GM19023 (cell line): Measurements from ENCODE around the gene POLD2.
"Not testable (repeated sequence)": the region's sequence is repeated elsewhere in the genome, so short reads cannot be mapped to it uniquely, and the experiment has no call there.

Experiments
- ATAC-seq: cut with Tn5 transposase; IDR thresholded peaks from one replicate; pipeline ENCODE4 v1.9.1; 2021; ENCODE audit warnings: mild to moderate bottlenecking, moderate library complexity; ENCODE audit not compliant: unreplicated experiment

Gene POLD2

GRCh38 chr7:44139311-44140010 is 16.1 kb upstream of the POLD2 start:
- ATAC-seq, result no peak

DNA sequence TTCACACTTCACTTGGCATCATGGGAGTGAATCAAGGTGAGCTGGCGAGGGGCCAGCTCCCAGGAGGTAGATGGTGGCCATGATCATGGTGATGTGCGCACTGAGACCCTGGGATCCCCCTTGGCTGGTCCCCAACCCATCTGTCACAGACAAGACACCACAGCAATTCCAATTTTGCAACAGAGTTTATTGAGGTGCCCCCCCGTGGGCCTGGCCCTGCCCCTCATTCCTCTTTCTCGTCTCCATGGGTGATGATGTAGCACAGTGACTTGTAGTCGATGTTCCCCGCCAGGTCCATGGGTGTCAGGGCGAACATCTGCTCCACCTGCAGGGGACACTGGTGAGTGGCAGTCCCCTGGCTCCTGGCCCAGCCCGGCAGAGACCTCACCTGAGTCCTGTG is 15.3 kb upstream of the POLD2 start:
- no peak for ATAC-seq

GRCh38 chr7:44136731-44137130 is 13.4 kb upstream of the POLD2 start:
- ATAC-seq, result no peak

- no peak for ATAC-seq
Observed at GRCh38 chr7:44134943-44135628, 11.7 kb upstream of the POLD2 start.

- ATAC-seq, result no peak
Observed at GRCh38 chr7:44133295-44133694, 9.9 kb upstream of the POLD2 start.

DNA sequence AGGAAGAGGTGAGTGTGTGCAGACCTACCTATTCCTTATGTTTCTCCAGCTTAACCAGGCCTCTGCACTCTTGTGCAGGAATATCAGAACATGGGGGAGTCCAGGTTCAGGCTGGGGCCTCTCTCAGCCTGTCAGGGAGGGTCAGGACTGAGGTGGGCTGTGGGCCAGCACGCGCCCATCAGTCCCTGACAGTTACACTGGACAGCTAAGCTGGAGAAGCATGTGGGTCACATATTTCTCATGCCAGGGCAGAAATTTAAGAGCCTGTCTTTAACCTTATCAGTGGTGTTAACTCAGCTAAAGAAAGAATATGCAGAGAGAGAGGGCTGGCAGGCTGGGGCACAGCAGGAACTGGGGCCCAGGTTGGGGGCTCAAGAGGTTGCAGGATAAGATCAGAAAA is 8.7 kb upstream of the POLD2 start:
- no peak for ATAC-seq

DNA sequence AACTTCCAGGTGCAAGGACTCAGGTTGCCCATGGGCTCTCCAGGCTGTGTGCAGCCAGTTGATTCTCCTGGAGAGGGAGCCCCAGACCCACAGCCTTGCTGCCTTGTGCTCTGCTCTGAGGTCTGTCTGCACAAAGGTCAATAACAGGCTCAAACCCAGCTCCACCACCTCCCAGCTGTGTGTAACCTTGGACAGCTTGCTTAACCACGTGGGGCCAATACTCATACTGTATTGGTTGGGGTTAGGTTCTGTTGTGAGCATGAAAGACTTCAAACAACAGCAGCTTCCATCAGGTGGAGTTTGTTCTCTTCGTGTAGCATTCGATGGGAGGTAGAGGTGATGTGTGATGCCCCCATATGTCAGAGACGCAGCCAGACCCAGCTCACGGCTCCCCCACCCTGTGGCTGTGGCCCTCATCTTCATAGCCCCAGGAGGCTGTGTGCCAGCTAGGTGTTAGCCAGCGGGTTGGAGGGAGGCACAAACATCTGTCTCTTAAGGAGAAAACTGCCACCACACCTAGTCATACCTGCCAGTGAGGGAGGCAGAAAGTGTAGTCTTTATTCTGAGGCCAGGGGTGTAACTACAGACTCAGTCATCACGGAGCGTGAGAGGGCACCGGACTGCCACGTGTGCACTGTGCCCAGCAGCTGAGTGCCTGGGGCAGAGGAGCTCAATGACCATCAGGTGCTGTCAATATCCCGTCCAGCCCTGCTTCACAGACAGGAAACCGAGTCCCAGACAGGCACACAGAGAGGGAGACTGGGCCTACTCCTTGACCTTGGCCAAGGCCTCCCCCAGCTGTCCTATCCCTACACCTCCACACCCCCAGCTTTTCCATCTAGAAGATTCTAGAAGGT is 8.1 kb upstream of the POLD2 start:
- ATAC-seq, result no peak

GRCh38 chr7:44128721-44129582 is 5.6 kb upstream of the POLD2 start:
- ATAC-seq, result no peak

GRCh38 chr7:44127161-44127560 is 3.8 kb upstream of the POLD2 start:
- ATAC-seq, result no peak

- not testable (repeated sequence) for ATAC-seq
Observed at GRCh38 chr7:44126574-44126973, 3.2 kb upstream of the POLD2 start.

- ATAC-seq, result no peak
Observed at GRCh38 chr7:44124822-44125202, 1.5 kb upstream of the POLD2 start.

DNA sequence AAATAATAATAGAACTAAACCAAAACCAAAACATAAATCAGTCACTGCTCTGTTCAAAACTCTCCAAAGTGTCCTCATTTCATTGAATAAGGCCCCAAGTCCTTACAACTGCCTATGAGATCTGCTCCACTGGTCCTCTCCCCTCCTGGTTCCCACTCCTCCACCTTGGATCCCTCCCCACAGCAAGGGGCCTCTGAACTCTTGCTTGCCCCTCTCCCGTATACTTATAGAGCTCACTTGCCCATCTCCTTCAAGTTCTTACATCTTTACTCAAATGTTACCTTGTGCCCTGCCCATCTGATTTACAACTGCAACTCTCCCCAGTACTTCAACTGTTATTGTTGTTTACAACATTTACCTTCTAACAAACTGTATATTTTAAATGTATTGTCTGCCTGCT is 819 bp downstream of the POLD2 start:
- ATAC-seq, result no peak

DNA sequence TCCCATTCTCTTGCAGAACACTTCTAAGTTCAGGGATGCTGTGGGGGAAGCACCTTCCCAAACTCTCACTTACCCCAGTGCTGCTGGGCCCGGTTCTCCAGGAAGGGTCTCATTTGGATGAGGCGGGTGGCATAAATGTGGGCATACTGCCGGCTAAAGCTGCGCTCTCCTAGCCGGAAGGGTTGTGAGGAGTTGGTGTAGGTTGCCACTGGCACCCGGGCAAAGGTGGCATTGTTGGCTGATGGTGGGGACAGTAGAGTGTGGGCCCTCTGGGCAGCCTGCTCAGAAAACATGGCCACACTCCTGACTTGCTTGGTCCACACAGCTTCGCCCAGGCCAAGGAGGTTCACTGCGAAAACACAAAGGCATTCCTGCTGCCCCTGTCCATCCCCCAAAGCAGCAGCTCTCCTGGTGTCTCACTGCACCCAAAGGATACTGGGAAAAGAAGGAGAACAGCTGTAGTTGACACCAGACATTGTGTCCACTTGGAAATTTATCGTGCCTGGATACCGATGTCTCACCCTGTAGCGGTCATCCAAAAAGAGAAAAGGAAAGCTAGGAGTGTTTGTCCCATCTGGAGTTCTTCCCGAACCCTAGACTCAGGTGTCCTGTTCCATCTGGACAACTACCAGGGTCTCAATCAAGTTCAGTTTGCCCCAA is 1.5 kb downstream of the POLD2 start:
- no peak for ATAC-seq

DNA sequence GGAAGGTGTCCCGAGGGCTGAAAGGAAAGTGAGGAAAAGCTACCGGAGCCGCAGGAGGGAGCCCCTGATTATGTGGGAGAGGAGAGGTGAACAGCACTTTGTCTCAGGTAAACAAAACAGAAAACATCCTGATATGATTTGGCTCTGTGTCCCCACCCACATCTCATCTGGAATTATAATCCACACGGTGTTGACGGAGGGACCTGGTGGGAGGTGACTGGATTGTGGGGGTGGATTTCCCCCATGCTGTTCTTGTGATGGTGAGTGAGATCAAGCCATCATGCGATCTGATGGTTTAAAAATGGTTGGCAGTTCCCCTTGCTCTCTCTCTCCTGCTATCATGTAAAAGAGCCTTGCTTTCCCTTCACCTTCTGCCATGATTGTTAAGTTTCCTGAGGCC is 3.0 kb downstream of the POLD2 start:
- ATAC-seq, result no peak

DNA sequence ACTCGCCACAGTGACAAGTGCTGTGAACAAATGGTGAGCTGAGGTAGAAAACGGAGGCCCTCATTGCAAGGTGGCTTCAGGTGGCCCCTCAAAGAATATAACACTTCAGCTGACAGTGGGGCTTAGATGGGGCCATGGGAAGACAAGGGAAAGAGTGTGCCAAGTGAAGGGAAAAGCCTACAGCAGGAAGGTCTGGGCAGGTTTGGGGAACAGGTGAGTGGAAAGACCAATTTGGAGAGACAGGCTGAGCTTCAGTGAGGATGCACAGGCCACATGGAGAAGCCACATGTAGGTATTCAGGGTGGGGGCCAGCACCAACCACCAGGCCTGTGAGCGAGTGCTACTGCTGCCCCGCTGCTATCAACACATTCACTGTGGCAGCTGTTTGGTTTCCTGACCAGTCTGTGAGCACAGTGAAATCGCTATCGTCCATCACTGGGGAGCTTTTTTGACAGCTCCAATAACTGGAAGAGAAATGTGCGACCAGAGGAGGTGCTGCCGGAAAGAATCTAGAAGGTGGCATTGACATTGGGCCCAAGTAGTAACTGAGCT is 3.4 kb downstream of the POLD2 start:
- ATAC-seq, result no peak

DNA sequence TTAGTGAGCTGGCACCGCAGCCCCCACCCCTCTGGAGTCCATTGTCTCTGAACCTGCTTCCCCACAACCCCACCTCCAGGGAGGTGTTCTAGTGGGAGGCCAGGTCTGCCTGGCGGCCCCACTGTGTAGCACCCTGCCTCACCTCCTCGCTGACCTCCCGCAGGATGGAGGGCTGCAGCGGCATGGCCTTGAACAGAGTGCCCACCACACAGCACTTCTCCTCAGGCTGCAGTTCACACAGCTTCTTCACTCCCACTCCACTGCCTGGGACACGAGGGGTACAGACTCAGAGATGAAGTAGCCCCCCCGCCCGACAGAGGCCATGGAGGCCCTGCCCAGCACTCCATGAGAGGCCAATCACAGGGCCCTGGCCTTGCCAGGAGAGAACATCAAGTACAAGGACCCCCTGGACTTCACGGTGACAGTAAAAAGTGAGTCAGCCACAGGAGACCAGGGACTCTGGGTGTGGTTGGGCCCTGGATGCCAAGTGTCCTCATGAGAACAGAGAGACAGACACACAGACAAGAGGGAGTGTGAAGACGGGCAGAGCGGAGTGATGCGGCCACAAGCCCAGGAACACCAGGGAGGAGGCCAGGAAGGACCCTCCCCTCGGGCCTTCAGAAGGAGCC is 5.4 kb downstream of the POLD2 start:
- no peak for ATAC-seq

- ATAC-seq, result no peak
Observed at GRCh38 chr7:44116789-44117666, 6.3 kb downstream of the POLD2 start.

- no peak for ATAC-seq
Observed at GRCh38 chr7:44116087-44116788, 7.1 kb downstream of the POLD2 start.
